Globus pallidus (tissue), 1 donor: Measurements from ENCODE around the gene GATAD1.
"Not testable (repeated sequence)": the region's sequence is repeated elsewhere in the genome, so short reads cannot be mapped to it uniquely, and the experiment has no call there.

Experiments
- DNase-seq: peaks from one replicate; pipeline ENCODE4 v3.0.0-alpha.2; 2015; ENCODE audit warnings: low spot score

Gene GATAD1

GRCh38 chr7:92483624-92484023 is 36.3 kb downstream of the GATAD1 start:
- not testable (repeated sequence) for DNase-seq

- not testable (repeated sequence) for DNase-seq
Measured at GRCh38 chr7:92484226-92484625, 36.9 kb downstream of the GATAD1 start.

GRCh38 chr7:92485267-92485892 is 38.1 kb downstream of the GATAD1 start:
- no peak for DNase-seq

GRCh38 chr7:92485974-92486373 is 38.7 kb downstream of the GATAD1 start:
- no peak for DNase-seq

GRCh38 chr7:92487804-92488203 is 40.5 kb downstream of the GATAD1 start:
- DNase-seq = no peak

- DNase-seq = no peak
Measured at GRCh38 chr7:92489634-92490033, 42.4 kb downstream of the GATAD1 start.

GRCh38 chr7:92496876-92497275 is 49.6 kb downstream of the GATAD1 start:
- no peak for DNase-seq

- DNase-seq = no peak
Measured at GRCh38 chr7:92498557-92498956, 51.3 kb downstream of the GATAD1 start.

GRCh38 chr7:92503767-92504166 is 56.5 kb downstream of the GATAD1 start:
- DNase-seq = no peak

- DNase-seq = no peak
Measured at GRCh38 chr7:92504563-92504962, 57.3 kb downstream of the GATAD1 start.

GRCh38 chr7:92506363-92506762 is 59.1 kb downstream of the GATAD1 start:
- no peak for DNase-seq

GRCh38 chr7:92508946-92509345 is 61.7 kb downstream of the GATAD1 start:
- DNase-seq = no peak
